ENCODE data around the gene MIPEP. TPM values are rescaled to one million over a fixed set of nuclear protein-coding genes. Genes with fewer than 3 reads are reported as not detected.

Gene MIPEP
- total RNA-seq, 2 donors from 2014 or later: 7.5 to 9.2 TPM

- H3K27ac Mint-ChIP-seq: no peak overlapping the region
Observed at GRCh38 chr13:23692816-23693215, 196.4 kb downstream of the MIPEP start.

GRCh38 chr13:23690668-23691067 is 198.5 kb downstream of the MIPEP start:
- Mint-ChIP-seq H3K36me3 (ENCODE audit: low read depth) (no peaks in the 10 kb centered on the region), H3K27ac (no peak overlapping the region), H3K4me3 (no peak overlapping the region), H3K27me3 (no peaks in the 10 kb centered on the region), H3K4me1 (peaks cover 3% of the 10 kb centered on the region)
- H3K9me3 ChIP-seq (ENCODE audit: control insufficient read depth, low read length, poor library complexity, severe bottlenecking): no peaks in the 10 kb centered on the region
- ATAC-seq (no peak), DNase-seq (no peak)

More at GRCh38 chr13:23692816-23693215, 196.4 kb downstream of the MIPEP start:
- no peak overlapping the region for H3K4me3 Mint-ChIP-seq
- H3K9me3 ChIP-seq (ENCODE audit: control insufficient read depth, low read length, poor library complexity, severe bottlenecking): no peaks in the 10 kb centered on the region
- no peaks in the 10 kb centered on the region for H3K27me3 Mint-ChIP-seq
- peaks cover 19% of the 10 kb centered on the region for H3K4me1 Mint-ChIP-seq
- no peak for ATAC-seq
- no peaks in the 10 kb centered on the region for H3K36me3 Mint-ChIP-seq (ENCODE audit: low read depth)
- no peak for DNase-seq

GRCh38 chr13:23688336-23688735 is 200.9 kb downstream of the MIPEP start:
- peaks cover 4% of the 10 kb centered on the region for H3K9me3 ChIP-seq (ENCODE audit: control insufficient read depth, low read length, poor library complexity, severe bottlenecking)
- Mint-ChIP-seq H3K4me1 (peaks cover 2% of the 10 kb centered on the region), H3K27ac (no peak overlapping the region), H3K36me3 (ENCODE audit: low read depth) (no peaks in the 10 kb centered on the region), H3K4me3 (no peak overlapping the region), H3K27me3 (no peaks in the 10 kb centered on the region)
- ATAC-seq (no peak), DNase-seq (no peak)

- H3K4me3 Mint-ChIP-seq: no peak overlapping the region
- peaks cover 2% of the 10 kb centered on the region for H3K4me1 Mint-ChIP-seq
- peaks cover 4% of the 10 kb centered on the region for H3K9me3 ChIP-seq (ENCODE audit: control insufficient read depth, low read length, poor library complexity, severe bottlenecking)
- no peaks in the 10 kb centered on the region for H3K27me3 Mint-ChIP-seq
- ATAC-seq (no peak), DNase-seq (no peak)
- no peaks in the 10 kb centered on the region for H3K36me3 Mint-ChIP-seq (ENCODE audit: low read depth)
- no peak overlapping the region for H3K27ac Mint-ChIP-seq
Observed at GRCh38 chr13:23687614-23688013, 201.6 kb downstream of the MIPEP start.

GRCh38 chr13:23686948-23687347 is 202.3 kb downstream of the MIPEP start:
- H3K4me3 Mint-ChIP-seq: no peak overlapping the region
- DNase-seq (no peak), ATAC-seq (no peak)
- H3K27ac Mint-ChIP-seq: no peak overlapping the region
- H3K9me3 ChIP-seq (ENCODE audit: control insufficient read depth, low read length, poor library complexity, severe bottlenecking): peaks cover 4% of the 10 kb centered on the region
- H3K27me3 Mint-ChIP-seq: no peaks in the 10 kb centered on the region
- H3K4me1 Mint-ChIP-seq: peaks cover 2% of the 10 kb centered on the region
- H3K36me3 Mint-ChIP-seq (ENCODE audit: low read depth): no peaks in the 10 kb centered on the region

- ATAC-seq (no peak), DNase-seq (no peak)
- H3K27ac Mint-ChIP-seq: no peak overlapping the region
- peaks cover 12% of the 10 kb centered on the region for H3K27me3 Mint-ChIP-seq
- H3K4me3 Mint-ChIP-seq: no peak overlapping the region
- H3K9me3 ChIP-seq (ENCODE audit: control insufficient read depth, low read length, poor library complexity, severe bottlenecking): peaks cover 4% of the 10 kb centered on the region
- peaks cover 2% of the 10 kb centered on the region for H3K4me1 Mint-ChIP-seq
- H3K36me3 Mint-ChIP-seq (ENCODE audit: low read depth): no peaks in the 10 kb centered on the region
Observed at GRCh38 chr13:23685416-23685815, 203.8 kb downstream of the MIPEP start.

- peaks cover 2% of the 10 kb centered on the region for H3K36me3 Mint-ChIP-seq (ENCODE audit: low read depth)
- peaks cover 2% of the 10 kb centered on the region for H3K4me1 Mint-ChIP-seq
Observed at GRCh38 chr13:23684647-23685046, 204.6 kb downstream of the MIPEP start.

GRCh38 chr13:23683084-23683483 is 206.1 kb downstream of the MIPEP start:
- H3K27ac Mint-ChIP-seq: no peak overlapping the region
- no peak for DNase-seq
- ATAC-seq: no peak
- no peak overlapping the region for H3K4me3 Mint-ChIP-seq
- H3K9me3 ChIP-seq (ENCODE audit: control insufficient read depth, low read length, poor library complexity, severe bottlenecking): peaks cover 4% of the 10 kb centered on the region
- peaks cover 5% of the 10 kb centered on the region for H3K4me1 Mint-ChIP-seq
- H3K27me3 Mint-ChIP-seq: peaks cover 31% of the 10 kb centered on the region
- peaks cover 2% of the 10 kb centered on the region for H3K36me3 Mint-ChIP-seq (ENCODE audit: low read depth)

More at GRCh38 chr13:23684647-23685046, 204.6 kb downstream of the MIPEP start:
- no peak for DNase-seq
- Mint-ChIP-seq H3K4me3 (no peak overlapping the region), H3K27me3 (peaks cover 20% of the 10 kb centered on the region), H3K27ac (no peak overlapping the region)
- peaks cover 4% of the 10 kb centered on the region for H3K9me3 ChIP-seq (ENCODE audit: control insufficient read depth, low read length, poor library complexity, severe bottlenecking)
- ATAC-seq: no peak

- DNase-seq: no peak
- no peak for ATAC-seq
- H3K4me1 Mint-ChIP-seq: peaks cover 5% of the 10 kb centered on the region
- H3K36me3 Mint-ChIP-seq (ENCODE audit: low read depth): peaks cover 2% of the 10 kb centered on the region
- H3K27ac Mint-ChIP-seq: no peak overlapping the region
- H3K27me3 Mint-ChIP-seq: peaks cover 38% of the 10 kb centered on the region
- H3K9me3 ChIP-seq (ENCODE audit: control insufficient read depth, low read length, poor library complexity, severe bottlenecking): peaks cover 4% of the 10 kb centered on the region
- no peak overlapping the region for H3K4me3 Mint-ChIP-seq
Observed at GRCh38 chr13:23680845-23681669, 208.1 kb downstream of the MIPEP start.

Other genes with a start within 250 kb of the MIPEP start
- gene C1QTNF9B, start 8.1 kb upstream of the MIPEP start, total RNA-seq: not detected

All from T-helper 17 cell (primary cell).